NCI-H2029 treated with DMSO at 0.1 percent for 48 hours (cell line): Measurements from ENCODE around the gene RUBCNL.
"Not testable (repeated sequence)": the region's sequence is repeated elsewhere in the genome, so short reads cannot be mapped to it uniquely, and the experiment has no call there.

Experiments
- DNase-seq: peaks from one replicate; lab custom pipeline; 2025; lab: John Stamatoyannopoulos, UW

The RUBCNL gene

GRCh38 chr13:46373623-46374022, 13.4 kb downstream of the RUBCNL start:
- DNase-seq: no peak

- DNase-seq: not testable (repeated sequence)
Measured at GRCh38 chr13:46372938-46373337, 14.1 kb downstream of the RUBCNL start.

GRCh38 chr13:46372071-46372470, 15.0 kb downstream of the RUBCNL start:
- no peak for DNase-seq

- DNase-seq: no peak
Measured at GRCh38 chr13:46369506-46370277, 17.4 kb downstream of the RUBCNL start.

- no peak for DNase-seq
Measured at GRCh38 chr13:46367617-46368327, 19.3 kb downstream of the RUBCNL start.

- no peak for DNase-seq
Measured at GRCh38 chr13:46361276-46361934, 25.6 kb downstream of the RUBCNL start.

GRCh38 chr13:46360604-46361003, 26.4 kb downstream of the RUBCNL start:
- DNase-seq: no peak

- no peak for DNase-seq
Measured at GRCh38 chr13:46359714-46360113, 27.3 kb downstream of the RUBCNL start.

GRCh38 chr13:46355901-46356590, 31.0 kb downstream of the RUBCNL start:
- no peak for DNase-seq

GRCh38 chr13:46355088-46355468, 32.0 kb downstream of the RUBCNL start:
- no peak for DNase-seq

GRCh38 chr13:46354156-46355087, 32.6 kb downstream of the RUBCNL start:
- no peak for DNase-seq

- DNase-seq: no peak
Measured at GRCh38 chr13:46352805-46353204, 34.2 kb downstream of the RUBCNL start.

GRCh38 chr13:46350003-46350402, 37.0 kb downstream of the RUBCNL start:
- no peak for DNase-seq

GRCh38 chr13:46348961-46349360, 38.1 kb downstream of the RUBCNL start:
- DNase-seq: no peak

GRCh38 chr13:46347277-46347676, 39.8 kb downstream of the RUBCNL start:
- no peak for DNase-seq

GRCh38 chr13:46345866-46346265, 41.2 kb downstream of the RUBCNL start:
- DNase-seq: no peak

- DNase-seq: no peak
Measured at GRCh38 chr13:46345398-46345797, 41.7 kb downstream of the RUBCNL start.

GRCh38 chr13:46343279-46343994, 43.6 kb downstream of the RUBCNL start:
- DNase-seq: no peak

- no peak for DNase-seq
Measured at GRCh38 chr13:46342538-46342937, 44.5 kb downstream of the RUBCNL start.

- DNase-seq: no peak
Measured at GRCh38 chr13:46341112-46341711, 45.8 kb downstream of the RUBCNL start.
